Activated CD4-positive, alpha-beta T cell treated with anti-CD3 and anti-CD28 coated beads for 24 hours (primary cell): Measurements from ENCODE around the gene ZNF630.
"Not testable (repeated sequence)": the region's sequence is repeated elsewhere in the genome, so short reads cannot be mapped to it uniquely, and the experiment has no call there.

Experiments
- DNase-seq, 2 donors: peaks; one replicate each; pipeline ENCODE4 v3.0.0-alpha.2; 2020; ENCODE audit warnings: low read depth in 2 of 2

ZNF630 gene

DNA sequence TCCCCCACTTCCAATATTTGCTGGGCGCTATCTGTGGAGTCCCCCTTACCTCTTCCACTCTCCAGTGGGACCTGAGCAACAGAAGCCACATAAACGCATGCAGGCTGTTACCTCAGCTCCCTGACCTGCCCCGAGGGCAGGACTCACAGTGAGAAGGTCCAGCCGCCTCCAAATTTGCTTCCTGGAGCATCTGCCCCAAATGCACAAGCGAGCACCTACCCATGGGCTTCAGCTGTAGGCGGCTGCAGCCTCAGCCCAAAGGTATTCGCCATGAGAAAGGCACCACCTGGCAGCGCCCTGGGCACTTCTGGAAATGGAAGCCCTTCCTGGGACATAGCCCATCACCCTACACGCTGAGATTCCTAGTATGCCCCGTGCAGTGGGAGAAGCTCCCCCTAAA, 41.2 kb downstream of the ZNF630 start:
- no peak for DNase-seq

DNA sequence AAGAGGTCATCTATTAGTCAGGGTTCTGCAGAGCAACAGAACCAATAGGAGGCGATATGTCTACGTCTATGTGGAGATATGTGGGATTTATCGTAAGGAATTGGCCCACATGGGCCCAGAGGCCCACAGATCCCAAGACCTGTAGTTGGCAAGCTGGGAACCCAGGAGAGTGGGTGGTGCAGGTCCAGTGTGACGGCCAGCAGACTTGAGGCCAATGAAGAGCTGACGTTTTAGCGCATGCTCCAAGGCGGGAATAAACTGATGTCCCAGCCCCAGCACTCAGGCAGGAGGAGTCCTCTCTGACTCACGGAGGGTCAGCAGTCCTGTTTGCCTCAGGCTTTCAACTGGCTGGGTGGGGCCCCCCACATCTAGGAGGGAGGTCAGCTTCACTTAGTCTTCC, 43.3 kb downstream of the ZNF630 start:
- DNase-seq, result no peak

DNA sequence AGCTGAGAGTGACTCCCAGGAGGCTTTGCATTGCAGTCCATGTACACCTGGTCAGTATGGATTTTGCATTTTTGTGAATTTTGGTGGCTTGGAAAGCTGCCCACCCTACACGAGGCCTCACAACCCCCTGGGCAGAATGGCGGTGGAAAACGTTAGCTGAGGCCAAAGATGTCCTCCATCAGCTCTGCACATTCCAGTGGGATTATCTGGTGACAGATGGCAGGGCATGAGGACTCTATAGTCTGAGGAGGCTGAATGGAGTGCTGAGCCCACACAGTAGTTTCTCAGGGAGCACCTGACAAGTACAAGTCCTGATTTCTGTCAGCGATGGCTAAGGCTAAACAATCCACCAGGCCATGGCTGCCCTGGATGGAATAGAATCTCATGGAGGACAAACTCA, 43.9 kb downstream of the ZNF630 start:
- not testable (repeated sequence) for DNase-seq

DNA sequence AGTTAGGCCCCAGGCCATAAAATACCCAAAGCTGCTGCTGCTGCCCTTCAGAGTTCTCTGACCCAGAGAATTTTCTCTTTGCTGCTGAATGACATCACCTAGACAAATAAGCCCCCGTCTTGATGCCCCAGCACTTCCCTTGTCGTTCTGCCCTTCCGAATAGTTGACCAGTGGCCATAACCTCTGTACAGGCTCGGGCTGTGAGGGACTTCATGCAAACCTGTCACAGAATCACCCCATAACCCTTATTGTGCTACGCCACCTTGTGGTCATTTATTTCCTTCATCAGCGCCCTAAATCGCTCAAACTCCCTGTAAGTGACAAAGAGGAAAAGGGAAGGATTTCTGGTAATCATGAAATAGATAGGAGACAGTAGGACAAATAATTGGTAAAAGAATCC, 45.9 kb downstream of the ZNF630 start:
- DNase-seq, result peak in 1 of 2 donors; percentile 28

DNA sequence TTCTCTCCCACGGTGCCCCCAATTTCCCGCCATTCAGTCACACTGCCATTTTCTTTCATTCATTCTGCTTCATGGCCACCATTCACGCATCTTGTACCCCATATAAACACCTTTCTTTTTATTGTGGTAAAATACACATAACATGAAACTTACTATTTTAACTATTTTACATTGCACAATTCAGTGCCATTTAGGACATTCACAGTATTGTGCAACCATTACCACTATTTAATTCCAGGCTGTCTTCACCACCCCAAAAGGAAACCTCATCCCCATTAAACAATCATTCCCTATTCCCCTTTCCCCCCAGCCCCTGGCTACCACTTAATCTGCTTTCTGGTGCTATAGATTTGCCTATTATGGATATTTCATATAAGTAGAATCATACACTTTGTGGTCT, 48.7 kb downstream of the ZNF630 start:
- DNase-seq, result no peak

DNA sequence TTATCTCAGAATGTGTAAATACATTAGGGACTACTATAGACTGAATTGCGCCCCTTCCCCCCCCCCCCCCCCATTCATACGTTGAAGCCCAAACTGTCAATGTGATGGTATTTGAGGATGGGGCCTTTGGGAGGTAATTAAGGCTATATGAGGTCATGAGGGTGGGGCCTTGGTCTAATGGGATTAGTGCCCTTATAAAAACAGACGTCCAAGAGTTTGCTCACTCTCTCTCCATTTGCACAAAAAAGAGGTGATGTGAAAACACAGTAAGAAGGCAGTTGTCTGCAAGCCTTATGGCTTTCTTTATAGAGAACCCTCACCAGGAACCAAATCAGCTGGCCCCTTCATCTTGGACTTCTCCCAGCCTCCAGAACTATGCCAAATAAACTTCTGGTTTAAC, 49.3 kb downstream of the ZNF630 start:
- no peak for DNase-seq

DNA sequence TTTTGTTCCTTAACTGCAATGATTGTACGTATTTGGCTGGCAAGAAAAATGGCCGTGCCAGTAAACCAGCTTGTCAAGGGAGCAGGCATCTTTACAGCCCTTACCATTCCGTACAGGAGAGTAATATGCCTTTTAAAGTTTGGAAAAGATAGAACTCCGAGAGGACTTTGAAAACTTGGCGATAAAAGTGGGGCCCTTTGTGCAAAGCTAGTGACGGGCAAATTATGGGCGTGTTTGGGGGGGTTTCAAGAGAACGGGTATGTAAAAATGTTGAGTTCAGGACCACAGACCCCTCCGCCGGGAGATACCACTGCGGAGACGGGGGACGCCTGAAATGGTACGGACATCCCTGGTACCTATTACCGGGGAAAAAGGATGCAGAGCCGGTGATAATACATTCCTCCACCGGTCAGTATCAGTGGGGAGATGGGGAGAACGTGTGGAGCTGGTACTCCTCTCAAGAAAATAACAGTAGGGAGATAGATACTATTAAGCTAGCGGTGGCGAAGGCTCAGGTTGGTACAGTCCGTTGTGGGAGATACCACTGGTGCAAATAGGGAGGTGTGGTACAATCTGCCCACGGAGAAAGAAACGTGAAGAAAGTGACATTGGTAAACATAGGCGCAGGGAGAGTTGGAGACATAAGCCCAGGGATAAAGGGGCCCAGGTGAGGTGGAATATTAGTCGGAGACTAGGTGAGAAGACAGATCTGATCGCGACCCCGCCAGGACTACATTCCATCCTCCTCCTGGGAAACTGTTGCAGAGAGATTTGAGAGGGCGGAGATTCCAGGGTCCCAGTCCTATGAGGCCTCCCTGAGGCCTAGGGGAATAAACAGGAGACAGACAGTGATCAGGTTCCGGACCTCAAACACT, 50.2 kb downstream of the ZNF630 start:
- DNase-seq, result peak; percentile 60 to 62

DNA sequence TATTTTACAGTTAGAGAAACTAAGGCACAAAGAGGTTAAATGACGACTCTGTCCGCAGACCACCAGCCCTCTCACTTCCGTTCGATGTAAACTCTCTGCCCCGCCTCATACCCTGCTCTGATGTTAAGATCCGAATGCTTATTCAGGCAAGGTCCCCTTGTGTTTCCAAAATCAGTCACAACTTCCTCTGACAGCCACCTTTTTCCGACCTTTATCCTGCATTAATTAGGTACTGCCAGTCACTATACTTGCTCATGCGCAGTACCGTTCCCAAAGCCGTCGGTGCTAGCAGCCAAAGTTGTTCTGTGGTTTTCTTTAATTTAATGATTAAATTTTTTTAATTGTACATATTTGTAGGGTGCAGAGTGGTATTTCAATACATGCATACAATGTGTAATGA, 51.0 kb downstream of the ZNF630 start:
- DNase-seq, result peak in 1 of 2 donors; percentile 10

DNA sequence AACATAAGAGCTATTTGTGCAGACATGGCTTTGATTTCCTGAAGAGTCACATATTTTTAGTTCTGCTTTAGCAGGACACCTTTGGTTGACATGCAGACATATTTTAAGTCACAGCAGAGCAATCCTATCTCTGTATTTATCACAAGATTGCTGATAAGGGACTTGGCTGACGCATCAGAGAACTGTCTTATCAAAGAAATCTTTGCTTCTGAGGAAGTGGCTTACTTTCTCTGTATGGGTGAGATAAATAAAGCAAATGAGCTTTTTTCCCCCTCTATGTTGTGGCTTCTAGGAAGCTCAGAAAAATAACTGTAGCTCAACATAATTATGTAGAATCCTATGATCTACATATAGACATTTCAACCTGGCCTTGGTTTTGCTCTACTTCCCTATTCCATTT, 51.5 kb downstream of the ZNF630 start:
- DNase-seq, result not testable (repeated sequence)

DNA sequence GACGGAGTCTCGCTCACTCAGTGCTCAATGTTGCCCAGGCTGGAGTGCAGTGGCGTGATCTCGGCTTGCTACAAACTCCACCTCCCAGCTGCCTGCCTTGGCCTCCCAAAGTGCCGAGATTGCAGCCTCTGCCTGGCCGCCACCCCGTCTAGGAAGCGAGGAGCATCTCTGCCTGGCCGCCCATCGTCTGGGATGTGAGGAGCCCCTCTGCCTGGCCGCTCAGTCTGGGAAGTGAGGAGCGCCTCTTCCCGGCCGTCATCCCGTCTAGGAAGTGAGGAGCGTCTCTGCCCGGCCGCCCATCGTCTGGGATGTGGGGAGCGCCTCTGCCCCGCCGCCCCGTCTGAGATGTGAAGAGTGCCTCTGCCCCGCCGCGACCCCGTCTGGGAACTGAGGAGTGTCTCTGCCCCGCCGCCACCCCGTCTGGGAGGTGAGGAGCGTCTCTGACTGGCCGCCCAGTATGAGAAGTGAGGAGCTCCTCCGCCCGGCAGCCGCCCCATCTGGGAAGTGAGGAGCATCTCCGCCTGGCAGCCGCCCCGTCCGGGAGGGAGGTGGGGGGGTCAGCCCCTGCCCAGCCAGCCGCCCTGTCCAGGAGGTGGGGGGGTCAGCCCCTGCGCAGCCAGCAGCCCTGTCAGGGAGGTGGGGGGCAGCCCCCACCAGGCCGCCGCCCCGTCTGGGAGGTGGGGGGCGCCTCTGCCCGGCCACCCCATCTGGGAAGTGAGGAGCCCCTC, 54.7 kb downstream of the ZNF630 start:
- not testable (repeated sequence) for DNase-seq

DNA sequence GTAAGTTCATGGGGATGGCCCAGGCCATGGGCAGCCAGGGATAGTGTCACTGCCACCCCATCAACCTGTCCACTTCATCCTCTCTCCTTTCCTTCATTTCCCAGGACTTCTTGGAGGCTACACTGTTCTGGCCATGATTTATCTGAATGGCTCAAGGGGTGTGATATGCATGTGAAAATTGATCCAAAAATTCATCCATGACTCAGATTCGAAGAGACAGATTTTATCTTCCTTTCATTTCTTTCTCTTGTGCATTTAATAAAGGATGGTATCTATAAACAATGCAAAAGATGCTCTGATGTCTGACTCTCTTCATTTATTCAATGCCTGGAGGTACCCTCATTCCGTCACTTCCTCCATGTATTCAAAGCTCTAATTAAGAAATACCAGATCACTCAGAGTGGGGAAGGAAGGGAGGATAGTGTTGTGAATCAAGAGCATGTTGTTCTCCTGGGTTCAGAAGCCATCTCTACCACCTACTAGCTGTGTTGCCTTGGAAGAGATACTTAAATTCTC, 61.9 kb downstream of the ZNF630 start:
- not testable (repeated sequence) for DNase-seq
